Tibial artery (tissue), 4 donors: ENCODE data around the gene IER3IP1.
"Not testable (repeated sequence)": the region's sequence is repeated elsewhere in the genome, so short reads cannot be mapped to it uniquely, and the experiment has no call there.

Experiments used
- DNase-seq, 2 donors: peaks; one replicate each; pipeline ENCODE4 v3.0.0-alpha.2; 2019
- H3K27ac ChIP-seq, 2 donors: fragments of 200-600 bp; sonication (generic) in 1 of 2; 1 replicate in 1 of 2; 2 replicates in 1 of 2; pipeline ENCODE4 v1.5.1; 2018 to 2019; ENCODE audit warnings: mild to moderate bottlenecking in 1 of 2
- H3K27me3 ChIP-seq, 2 donors: fragments of 200-600 bp; sonication (generic) in 1 of 2; one replicate each; pipeline versions ENCODE4 v1.5.1 to v1.6.0; 2016 to 2019
- H3K36me3 ChIP-seq, 3 donors: fragments of 200-600 bp; sonication (generic) in 2 of 3; one replicate each; pipeline ENCODE4 v1.5.1; 2016 to 2019; ENCODE audit warnings: mild to moderate bottlenecking in 2 of 3
- H3K4me1 ChIP-seq, 4 donors: fragments of 200-600 bp; sonication (generic) in 2 of 4; 1 replicate in 3 of 4; 2 replicates in 1 of 4; pipeline ENCODE4 v1.5.1; 2016 to 2019
- H3K4me3 ChIP-seq, 2 donors: fragments of 200-600 bp; sonication (generic) in 1 of 2; 1 replicate in 1 of 2; 2 replicates in 1 of 2; pipeline ENCODE4 v1.5.1; 2018 to 2019; ENCODE audit warnings: mild to moderate bottlenecking in 2 of 2
- H3K9me3 ChIP-seq, 3 donors: fragments of 200-600 bp; sonication (generic) in 1 of 3; one replicate each; pipeline ENCODE4 v1.5.1; 2016 to 2019
- CTCF ChIP-seq, 2 experiments: fragments of 200-600 bp in 1 of 2; fragments of 450-650 bp in 1 of 2; IDR thresholded peaks; one replicate each; pipeline ENCODE4 v1.5.1; 2017 to 2019; ENCODE audit warnings: antibody characterized with exemption in 2 of 2, mild to moderate bottlenecking in 1 of 2, moderate library complexity in 1 of 2
- intact Hi-C: fragments of 100-400 bp; cut with DNase I; formaldehyde crosslinking; loops from one replicate; pipeline ENCODE4 v1.15.0; 2023; ENCODE audit warnings: low total_unique reads

Gene IER3IP1

GRCh38 chr18:47168913-47169312 lies 7.3 kb downstream of the IER3IP1 start:
- peaks cover 0 to 12% (median 7%) of the 10 kb centered on the region in 4 donors for H3K4me1 ChIP-seq
- no peak overlapping the region for H3K4me3 ChIP-seq
- H3K27me3 ChIP-seq, result no peaks in the 10 kb centered on the region
- TF ChIP-seq CTCF (IDR thresholded peaks at IDR 0.05), result no peak
- H3K36me3 ChIP-seq, result no peaks in the 10 kb centered on the region
- H3K27ac ChIP-seq, result no peak overlapping the region
- H3K9me3 ChIP-seq, result no peaks in the 10 kb centered on the region
- intact Hi-C loops, result no loop called here
- DNase-seq, result no peak

GRCh38 chr18:47168509-47168908 lies 7.7 kb downstream of the IER3IP1 start:
- Histone ChIP-seq H3K9me3 (no peaks in the 10 kb centered on the region), H3K27me3 (no peaks in the 10 kb centered on the region), H3K27ac (no peak overlapping the region), H3K36me3 (no peaks in the 10 kb centered on the region), H3K4me3 (no peak overlapping the region), H3K4me1 (peaks cover 0 to 8% (median 4%) of the 10 kb centered on the region in 4 donors)
- intact Hi-C loops, result no loop called here
- DNase-seq, result no peak
- TF ChIP-seq CTCF (IDR thresholded peaks at IDR 0.05), result no peak

DNA sequence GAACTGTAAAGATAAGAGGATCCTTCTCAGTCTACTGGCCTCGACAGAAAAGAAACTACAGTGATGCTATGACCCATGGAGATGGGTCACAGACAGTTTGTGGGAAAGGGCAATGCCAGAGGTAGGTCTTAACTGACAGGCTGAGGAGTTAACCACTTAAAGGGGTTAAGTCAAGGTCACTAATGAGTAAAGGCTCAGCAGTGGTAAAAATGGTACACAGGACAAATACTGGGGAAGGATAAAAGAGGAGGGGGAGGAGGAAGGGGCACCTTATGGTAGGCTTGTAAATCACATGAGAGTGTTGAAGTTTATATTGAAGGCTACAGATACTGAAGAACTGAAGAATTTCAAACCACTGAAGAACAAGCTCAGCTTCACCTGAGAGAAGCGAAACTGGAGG lies 9.9 kb downstream of the IER3IP1 start:
- no peaks in the 10 kb centered on the region for H3K4me1 ChIP-seq
- no peaks in the 10 kb centered on the region for H3K27me3 ChIP-seq
- no peak for TF ChIP-seq CTCF (IDR thresholded peaks at IDR 0.05)
- H3K4me3 ChIP-seq, result no peak overlapping the region
- H3K27ac ChIP-seq, result no peak overlapping the region
- H3K36me3 ChIP-seq, result no peaks in the 10 kb centered on the region
- H3K9me3 ChIP-seq, result no peaks in the 10 kb centered on the region
- intact Hi-C loops, result no loop called here
- no peak for DNase-seq

GRCh38 chr18:47163241-47163640 lies 12.9 kb downstream of the IER3IP1 start:
- no peak for DNase-seq
- Histone ChIP-seq H3K9me3 (no peaks in the 10 kb centered on the region), H3K4me1 (no peaks in the 10 kb centered on the region), H3K4me3 (no peak overlapping the region), H3K27ac (no peak overlapping the region), H3K36me3 (peaks cover 0 to 6% (median 0%) of the 10 kb centered on the region in 3 donors), H3K27me3 (no peaks in the 10 kb centered on the region)
- intact Hi-C loops, result no loop called here
- TF ChIP-seq CTCF (IDR thresholded peaks at IDR 0.05), result no peak

DNA sequence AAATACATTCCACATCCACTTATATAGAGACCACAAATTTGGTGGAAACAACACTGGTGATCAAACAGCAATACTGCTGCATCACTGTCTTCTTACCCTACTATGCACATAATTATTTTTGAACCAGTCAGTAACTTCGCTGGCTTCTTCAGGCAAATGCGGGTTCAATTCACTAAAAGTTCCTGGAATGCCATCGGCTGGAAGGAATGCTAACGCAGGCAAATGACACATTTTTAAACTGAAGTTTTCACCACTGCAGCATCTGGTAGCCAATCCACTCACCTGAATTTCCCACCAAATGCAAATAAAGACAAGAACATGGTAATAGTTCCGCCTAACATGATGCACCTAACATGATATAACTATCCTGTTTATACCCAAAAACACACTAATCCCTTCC lies 15.9 kb downstream of the IER3IP1 start:
- H3K27ac ChIP-seq, result no peak overlapping the region
- no peak overlapping the region for H3K4me3 ChIP-seq
- H3K27me3 ChIP-seq, result no peaks in the 10 kb centered on the region
- intact Hi-C loops, result no loop called here
- no peak for TF ChIP-seq CTCF (IDR thresholded peaks at IDR 0.05)
- H3K9me3 ChIP-seq, result no peaks in the 10 kb centered on the region
- no peaks in the 10 kb centered on the region for H3K4me1 ChIP-seq
- DNase-seq, result no peak
- H3K36me3 ChIP-seq, result peaks cover 0 to 6% (median 6%) of the 10 kb centered on the region in 3 donors

GRCh38 chr18:47158404-47158803 lies 17.8 kb downstream of the IER3IP1 start:
- intact Hi-C loops, H3K4me3 ChIP-seq, H3K9me3 ChIP-seq, H3K4me1 ChIP-seq, H3K27ac ChIP-seq, H3K27me3 ChIP-seq, DNase-seq: not testable (repeated sequence)
- H3K36me3 ChIP-seq, result peaks cover 12 to 19% (median 17%) of the 10 kb centered on the region in 3 donors
